Hypothalamus (tissue), 51 donors: ENCODE results near the gene BCKDHA.
A peak's percentile ranks its signal among the peaks of the same experiment; 100 is the strongest.

ENCODE experiments used
- DNase-seq, 51 donors: peaks; one replicate each; lab custom pipeline; 2025; lab: John Stamatoyannopoulos, UW

BCKDHA gene

GRCh38 chr19:41441321-41441945, 43.8 kb downstream of the BCKDHA start:
- DNase-seq, result no peak

GRCh38 chr19:41442473-41443355, 45.1 kb downstream of the BCKDHA start, which contains the start of gene ERICH4:
TSS of gene ERICH4 (plus strand) at chr19:41443156. CDS start at chr19:41443170, 14 bp downstream.
- no peak for DNase-seq

GRCh38 chr19:41443813-41444455, 46.3 kb downstream of the BCKDHA start:
- no peak for DNase-seq

- DNase-seq, result no peak
Observed at GRCh38 chr19:41445575-41445974, 48.0 kb downstream of the BCKDHA start.

GRCh38 chr19:41447732-41448332, 50.2 kb downstream of the BCKDHA start:
- no peak for DNase-seq

- peak in 44 of 51 donors; percentile 7 to 73 (median 48) for DNase-seq
Observed at GRCh38 chr19:41449079-41449864, 51.7 kb downstream of the BCKDHA start.

- DNase-seq, result no peak
Observed at GRCh38 chr19:41449865-41450178, 52.2 kb downstream of the BCKDHA start.

GRCh38 chr19:41452584-41453275, 55.1 kb downstream of the BCKDHA start:
- no peak for DNase-seq

- no peak for DNase-seq
Observed at GRCh38 chr19:41455936-41456335, 58.3 kb downstream of the BCKDHA start.

GRCh38 chr19:41456342-41456918, 58.8 kb downstream of the BCKDHA start:
- no peak for DNase-seq

- no peak for DNase-seq
Observed at GRCh38 chr19:41457241-41457640, 59.6 kb downstream of the BCKDHA start.

GRCh38 chr19:41462497-41462896, 64.9 kb downstream of the BCKDHA start:
- no peak for DNase-seq

GRCh38 chr19:41463257-41464256, 65.9 kb downstream of the BCKDHA start:
- peak in 2 of 51 donors; percentile 1 to 10 for DNase-seq
